GM12874 (cell line): ENCODE measurements around the gene UBE2L6.

Experiments
- CTCF ChIP-seq: IDR thresholded peaks from 2 replicates; pipeline ENCODE4 v1.5.1; 2011; ENCODE audit warnings: low read depth, mild to moderate bottlenecking, control low read depth, low read length, moderate library complexity; ENCODE audit not compliant: insufficient read depth

Gene UBE2L6

GRCh38 chr11:57601297-57601696 is 33.8 kb upstream of the UBE2L6 start:
- no peak for TF ChIP-seq CTCF

- TF ChIP-seq CTCF, result no peak
Observed at GRCh38 chr11:57599381-57599780, 31.9 kb upstream of the UBE2L6 start.

- TF ChIP-seq CTCF, result no peak
Observed at GRCh38 chr11:57598831-57599155, 31.3 kb upstream of the UBE2L6 start.

- TF ChIP-seq CTCF, result no peak
Observed at GRCh38 chr11:57597916-57598830, 30.7 kb upstream of the UBE2L6 start.

- no peak for TF ChIP-seq CTCF
Observed at GRCh38 chr11:57597461-57597915, 30.0 kb upstream of the UBE2L6 start, which contains the start of gene SERPING1. TSS of gene SERPING1 (plus strand) at chr11:57597685. CDS start at chr11:57598271, 586 bp downstream.

- TF ChIP-seq CTCF, result no peak
Observed at GRCh38 chr11:57596266-57596885, 28.9 kb upstream of the UBE2L6 start.

GRCh38 chr11:57588046-57588710 is 20.7 kb upstream of the UBE2L6 start:
- TF ChIP-seq CTCF, result no peak
